Stimulated activated CD8-positive, alpha-beta memory T cell treated with anti-CD3 and anti-CD28 coated beads, Interleukin-15, amount 100 ng/mL, for 24 hours (primary cell): Measurements from ENCODE around the gene RFX3.

ENCODE experiments used
- DNase-seq: peaks from one replicate; pipeline ENCODE4 v3.0.0-alpha.2; 2020; ENCODE audit warnings: low read depth

RFX3 gene

GRCh38 chr9:3477236-3477834 lies 48.5 kb downstream of the RFX3 start:
- no peak for DNase-seq

GRCh38 chr9:3475300-3476020 lies 50.3 kb downstream of the RFX3 start:
- no peak for DNase-seq

- no peak for DNase-seq
Measured at GRCh38 chr9:3474821-3475220, 51.0 kb downstream of the RFX3 start.

- no peak for DNase-seq
Measured at GRCh38 chr9:3473405-3473804, 52.4 kb downstream of the RFX3 start.

- no peak for DNase-seq
Measured at GRCh38 chr9:3471883-3472282, 53.9 kb downstream of the RFX3 start.

- DNase-seq: no peak
Measured at GRCh38 chr9:3468421-3469205, 57.2 kb downstream of the RFX3 start.

- DNase-seq: no peak
Measured at GRCh38 chr9:3467593-3468219, 58.1 kb downstream of the RFX3 start.

- no peak for DNase-seq
Measured at GRCh38 chr9:3464033-3464638, 61.7 kb downstream of the RFX3 start.

- DNase-seq: no peak
Measured at GRCh38 chr9:3458806-3459475, 66.9 kb downstream of the RFX3 start.

- DNase-seq: no peak
Measured at GRCh38 chr9:3457175-3457574, 68.6 kb downstream of the RFX3 start.

GRCh38 chr9:3455717-3456116 lies 70.1 kb downstream of the RFX3 start:
- DNase-seq: no peak

GRCh38 chr9:3455094-3455493 lies 70.7 kb downstream of the RFX3 start:
- no peak for DNase-seq

GRCh38 chr9:3451956-3452355 lies 73.8 kb downstream of the RFX3 start:
- no peak for DNase-seq

- DNase-seq: no peak
Measured at GRCh38 chr9:3447788-3448187, 78.0 kb downstream of the RFX3 start.

- DNase-seq: no peak
Measured at GRCh38 chr9:3447143-3447542, 78.7 kb downstream of the RFX3 start.

- no peak for DNase-seq
Measured at GRCh38 chr9:3446313-3446712, 79.5 kb downstream of the RFX3 start.

- no peak for DNase-seq
Measured at GRCh38 chr9:3444016-3444415, 81.8 kb downstream of the RFX3 start.

GRCh38 chr9:3441197-3441816 lies 84.5 kb downstream of the RFX3 start:
- DNase-seq: no peak

GRCh38 chr9:3436629-3437420 lies 89.0 kb downstream of the RFX3 start:
- DNase-seq: no peak

GRCh38 chr9:3435732-3436131 lies 90.1 kb downstream of the RFX3 start:
- DNase-seq: no peak
